ENCODE data around the gene LPIN2.
A peak's percentile ranks its signal among the peaks of the same experiment; 100 is the strongest.

LPIN2 gene

DNA sequence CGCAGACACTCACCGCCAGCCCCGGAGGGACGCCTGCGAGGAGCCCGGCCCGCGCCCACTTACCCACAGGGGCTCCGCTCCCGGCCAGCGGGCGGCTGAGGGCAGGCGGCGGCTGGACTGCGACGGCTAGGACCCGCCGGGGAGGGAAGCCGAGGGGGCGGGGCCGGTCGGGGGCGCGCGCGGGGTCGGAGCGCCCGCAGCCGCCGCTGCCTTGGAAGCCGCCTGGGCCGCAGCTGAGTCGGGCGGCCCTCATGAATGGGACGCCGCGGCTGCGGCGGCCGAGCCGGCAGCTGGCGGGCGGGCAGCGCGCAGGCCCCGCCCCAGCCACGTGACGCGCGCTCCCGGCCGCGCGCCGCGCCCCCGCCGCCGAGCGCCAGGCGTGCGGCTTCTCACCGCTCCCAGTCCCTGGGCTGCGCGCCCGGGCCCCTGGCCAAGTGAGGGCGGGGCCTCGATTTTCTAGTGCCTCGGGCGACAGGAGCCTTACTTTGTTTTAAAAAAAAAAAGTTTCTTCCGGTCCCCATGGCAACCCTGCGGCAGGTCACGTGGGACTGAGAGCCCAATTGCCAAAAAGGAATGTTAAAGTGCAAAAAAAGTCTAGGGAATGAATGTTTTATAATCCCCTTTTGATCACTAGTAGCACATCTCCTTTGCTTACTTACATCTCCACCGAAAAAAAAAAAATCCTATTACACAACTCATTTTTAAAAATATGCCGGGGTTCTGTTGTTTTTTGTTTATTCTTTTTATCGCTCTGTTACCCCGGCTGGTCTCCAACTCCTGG, at the start of gene LPIN2:
LPIN2 (minus strand) TSS at position 121 of the 781 bp plus-strand sequence. CDS start 52,304 bp downstream, outside the sequence.
- H3K4me3 ChIP-seq (replicated peaks; ENCODE audit: low read depth, low read length) = peak within 1 kb of the TSS; percentile 75
- TF ChIP-seq, protein P1, sequence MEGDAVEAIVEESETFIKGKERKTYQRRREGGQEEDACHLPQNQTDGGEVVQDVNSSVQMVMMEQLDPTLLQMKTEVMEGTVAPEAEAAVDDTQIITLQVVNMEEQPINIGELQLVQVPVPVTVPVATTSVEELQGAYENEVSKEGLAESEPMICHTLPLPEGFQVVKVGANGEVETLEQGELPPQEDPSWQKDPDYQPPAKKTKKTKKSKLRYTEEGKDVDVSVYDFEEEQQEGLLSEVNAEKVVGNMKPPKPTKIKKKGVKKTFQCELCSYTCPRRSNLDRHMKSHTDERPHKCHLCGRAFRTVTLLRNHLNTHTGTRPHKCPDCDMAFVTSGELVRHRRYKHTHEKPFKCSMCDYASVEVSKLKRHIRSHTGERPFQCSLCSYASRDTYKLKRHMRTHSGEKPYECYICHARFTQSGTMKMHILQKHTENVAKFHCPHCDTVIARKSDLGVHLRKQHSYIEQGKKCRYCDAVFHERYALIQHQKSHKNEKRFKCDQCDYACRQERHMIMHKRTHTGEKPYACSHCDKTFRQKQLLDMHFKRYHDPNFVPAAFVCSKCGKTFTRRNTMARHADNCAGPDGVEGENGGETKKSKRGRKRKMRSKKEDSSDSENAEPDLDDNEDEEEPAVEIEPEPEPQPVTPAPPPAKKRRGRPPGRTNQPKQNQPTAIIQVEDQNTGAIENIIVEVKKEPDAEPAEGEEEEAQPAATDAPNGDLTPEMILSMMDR (IDR thresholded peaks at IDR 0.05; ENCODE audit: low read length, missing control alignments) = no peak
- peak; percentile 98 for DNase-seq (ENCODE audit: low read depth)

- DNase-seq (ENCODE audit: low read depth) = no peak
- TF ChIP-seq, protein P1 (IDR thresholded peaks at IDR 0.05; ENCODE audit: low read length, missing control alignments) = no peak
- H3K4me3 ChIP-seq (replicated peaks; ENCODE audit: low read depth, low read length) = no peak overlapping the region
Observed at GRCh38 chr18:3061581-3062312, 48.8 kb upstream of the LPIN2 start.

GRCh38 chr18:3060667-3061580, 48.0 kb upstream of the LPIN2 start:
- DNase-seq (ENCODE audit: low read depth) = no peak
- TF ChIP-seq, protein P1 (IDR thresholded peaks at IDR 0.05; ENCODE audit: low read length, missing control alignments) = no peak
- no peak overlapping the region for H3K4me3 ChIP-seq (replicated peaks; ENCODE audit: low read depth, low read length)

- no peak overlapping the region for H3K4me3 ChIP-seq (replicated peaks; ENCODE audit: low read depth, low read length)
- DNase-seq (ENCODE audit: low read depth) = no peak
- TF ChIP-seq, protein P1 (IDR thresholded peaks at IDR 0.05; ENCODE audit: low read length, missing control alignments) = no peak
Observed at GRCh38 chr18:3059272-3059671, 46.3 kb upstream of the LPIN2 start.

- no peak for DNase-seq (ENCODE audit: low read depth)
- TF ChIP-seq, protein P1 (IDR thresholded peaks at IDR 0.05; ENCODE audit: low read length, missing control alignments) = no peak
Observed at GRCh38 chr18:3058328-3059191, 45.6 kb upstream of the LPIN2 start.

GRCh38 chr18:3057526-3057925, 44.6 kb upstream of the LPIN2 start:
- H3K4me3 ChIP-seq (replicated peaks; ENCODE audit: low read depth, low read length) = no peak overlapping the region
- TF ChIP-seq, protein P1 (IDR thresholded peaks at IDR 0.05; ENCODE audit: low read length, missing control alignments) = no peak
- no peak for DNase-seq (ENCODE audit: low read depth)

More at GRCh38 chr18:3058328-3059191, 45.6 kb upstream of the LPIN2 start:
- H3K4me3 ChIP-seq (replicated peaks; ENCODE audit: low read depth, low read length) = no peak overlapping the region
